HFF-Myc (cell line): ENCODE measurements around the gene HRH1.
A peak's percentile ranks its signal among the peaks of the same experiment; 100 is the strongest.

Source experiments
- DNase-seq: peaks from one replicate; pipeline ENCODE4 v3.0.0-alpha.2; 2011; ENCODE audit warnings: low read depth; ENCODE audit errors: extremely low read depth
- H3K4me3 ChIP-seq: replicated peaks from 2 replicates; pipeline ENCODE4 v1.5.1; 2011; ENCODE audit warnings: low read depth, mild to moderate bottlenecking, control low read depth, low read length
- TF ChIP-seq, protein P1 (sequence below): IDR thresholded peaks from 2 replicates; pipeline ENCODE4 v1.5.1; 2012; ENCODE audit warnings: mild to moderate bottlenecking, low read depth, low read length, control low read depth; ENCODE audit errors: missing control alignments

Gene HRH1

DNA sequence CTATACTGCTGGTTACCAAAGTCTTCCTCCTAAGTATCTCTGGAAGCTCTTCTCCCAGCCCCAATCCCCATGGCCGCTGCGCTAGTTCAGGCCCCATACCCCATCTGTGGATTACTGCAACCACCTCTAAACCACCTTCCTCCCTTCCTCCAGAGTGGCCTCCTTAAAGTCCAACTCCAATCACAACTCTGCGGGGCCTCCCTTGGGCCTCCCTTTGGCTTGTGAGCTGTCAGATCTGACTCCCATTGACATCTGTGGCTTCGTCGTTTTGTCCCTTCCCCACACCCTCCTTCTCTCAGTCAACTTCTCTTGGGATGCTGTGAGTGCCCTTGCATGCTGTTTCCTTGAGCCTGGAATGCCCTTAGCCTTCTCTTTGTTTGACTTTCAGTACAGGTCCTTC lies 9.3 kb upstream of the HRH1 start:
- no peak for DNase-seq
- H3K4me3 ChIP-seq, result no peak overlapping the region
- TF ChIP-seq, protein P1, sequence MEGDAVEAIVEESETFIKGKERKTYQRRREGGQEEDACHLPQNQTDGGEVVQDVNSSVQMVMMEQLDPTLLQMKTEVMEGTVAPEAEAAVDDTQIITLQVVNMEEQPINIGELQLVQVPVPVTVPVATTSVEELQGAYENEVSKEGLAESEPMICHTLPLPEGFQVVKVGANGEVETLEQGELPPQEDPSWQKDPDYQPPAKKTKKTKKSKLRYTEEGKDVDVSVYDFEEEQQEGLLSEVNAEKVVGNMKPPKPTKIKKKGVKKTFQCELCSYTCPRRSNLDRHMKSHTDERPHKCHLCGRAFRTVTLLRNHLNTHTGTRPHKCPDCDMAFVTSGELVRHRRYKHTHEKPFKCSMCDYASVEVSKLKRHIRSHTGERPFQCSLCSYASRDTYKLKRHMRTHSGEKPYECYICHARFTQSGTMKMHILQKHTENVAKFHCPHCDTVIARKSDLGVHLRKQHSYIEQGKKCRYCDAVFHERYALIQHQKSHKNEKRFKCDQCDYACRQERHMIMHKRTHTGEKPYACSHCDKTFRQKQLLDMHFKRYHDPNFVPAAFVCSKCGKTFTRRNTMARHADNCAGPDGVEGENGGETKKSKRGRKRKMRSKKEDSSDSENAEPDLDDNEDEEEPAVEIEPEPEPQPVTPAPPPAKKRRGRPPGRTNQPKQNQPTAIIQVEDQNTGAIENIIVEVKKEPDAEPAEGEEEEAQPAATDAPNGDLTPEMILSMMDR, result no peak

DNA sequence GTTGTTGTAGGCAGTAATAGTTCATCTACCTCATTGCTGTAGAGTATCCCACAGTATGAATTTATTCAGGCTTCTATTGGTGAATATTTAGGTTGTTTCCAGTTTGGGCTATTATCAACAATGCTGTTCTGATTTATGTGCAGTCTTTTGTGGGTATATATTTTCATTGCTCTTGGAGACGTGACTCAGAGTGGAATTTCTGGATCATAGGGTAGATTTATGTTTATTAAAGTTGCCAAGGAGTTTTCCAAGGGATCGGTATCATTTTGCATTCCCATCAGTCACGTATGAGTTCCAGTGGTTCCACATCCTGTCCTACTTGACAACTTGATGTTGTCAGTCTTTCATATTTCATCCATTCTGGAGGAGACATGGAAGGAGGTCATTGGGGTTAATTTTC lies 8.4 kb upstream of the HRH1 start:
- no peak overlapping the region for H3K4me3 ChIP-seq
- DNase-seq, result peak; percentile 77
- TF ChIP-seq, protein P1, result no peak

DNA sequence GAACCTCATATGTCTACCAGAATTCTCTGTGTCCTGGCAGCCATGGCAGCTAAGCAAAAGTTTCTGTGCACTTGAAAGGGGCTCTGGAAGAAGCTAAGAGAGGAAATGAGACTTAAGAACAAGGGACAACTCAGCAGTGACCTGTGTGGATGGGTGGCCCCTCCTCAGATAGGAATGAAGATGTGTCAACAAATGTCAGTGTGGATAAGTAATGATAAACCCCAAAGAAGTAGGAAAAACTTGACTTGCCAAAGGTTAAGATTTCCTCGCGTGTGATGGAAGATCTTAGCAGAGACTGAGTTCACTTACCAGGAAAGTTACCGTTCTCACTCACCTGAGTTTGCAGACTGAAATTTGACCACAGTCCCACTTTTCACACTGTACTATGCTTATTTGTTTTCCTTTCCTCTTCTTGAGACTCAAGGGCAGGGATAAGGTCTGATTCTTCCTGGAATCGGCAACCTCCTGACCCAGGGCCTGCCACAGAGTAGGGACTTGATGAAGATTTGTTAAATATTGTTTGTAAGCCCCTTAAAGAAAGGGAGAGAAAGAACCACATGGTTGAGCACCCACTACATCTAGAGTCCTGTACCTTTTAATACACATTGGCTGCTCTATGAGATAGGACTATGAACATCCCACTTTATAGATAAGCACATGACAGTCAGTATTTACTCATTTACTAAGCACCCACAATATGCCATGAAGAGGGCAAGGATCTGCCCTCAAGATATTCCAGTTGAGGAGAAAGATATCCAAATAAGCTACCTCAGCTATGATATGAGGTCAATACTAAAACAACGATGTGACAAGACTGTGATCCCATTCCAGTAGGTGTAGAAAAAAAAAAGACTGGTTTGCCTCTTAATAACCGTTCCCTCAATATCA lies 7.3 kb upstream of the HRH1 start:
- DNase-seq, result no peak
- H3K4me3 ChIP-seq, result no peak overlapping the region
- TF ChIP-seq, protein P1, result no peak

DNA sequence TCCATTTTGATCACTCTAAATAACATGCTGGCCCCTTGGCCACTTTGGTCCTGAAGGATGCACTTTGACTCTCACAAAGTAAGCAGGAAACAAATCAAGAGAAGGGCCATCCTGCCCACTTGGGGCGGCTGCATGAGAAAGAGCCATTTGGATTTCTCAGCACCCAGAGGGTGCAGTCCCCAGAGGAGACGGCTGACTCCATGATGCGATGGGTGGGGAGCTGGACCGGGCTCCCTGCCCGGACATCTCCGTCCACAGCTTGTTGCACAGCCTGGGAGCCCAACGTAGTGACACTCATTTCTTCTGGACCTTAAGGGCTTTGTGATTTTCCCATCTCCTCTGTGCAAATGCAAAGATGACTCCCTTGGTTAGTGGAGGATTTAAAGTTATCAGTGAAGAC lies 4.0 kb upstream of the HRH1 start:
- H3K4me3 ChIP-seq, result no peak overlapping the region
- no peak for DNase-seq
- TF ChIP-seq, protein P1, result no peak

DNA sequence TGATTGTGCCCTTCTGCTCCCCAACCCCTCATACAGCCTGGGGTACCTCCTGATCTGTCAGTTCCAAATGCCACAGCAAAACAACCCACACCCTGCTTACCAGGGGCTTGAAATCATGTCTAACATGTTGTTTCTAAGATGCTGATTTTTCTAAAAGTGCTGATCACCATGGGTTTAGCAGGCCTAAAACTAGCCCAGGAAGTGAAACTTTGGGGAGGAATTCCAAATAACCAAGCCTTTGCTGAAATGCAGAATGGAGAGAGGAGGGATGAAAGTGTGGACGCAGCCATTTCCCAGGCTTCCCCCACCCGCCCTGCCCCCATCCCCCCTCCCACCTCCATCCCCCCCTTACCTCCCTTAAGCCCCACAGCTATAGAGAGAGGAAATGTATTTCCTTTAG lies 2.0 kb upstream of the HRH1 start:
- TF ChIP-seq, protein P1, result no peak
- no peak overlapping the region for H3K4me3 ChIP-seq
- DNase-seq, result no peak

DNA sequence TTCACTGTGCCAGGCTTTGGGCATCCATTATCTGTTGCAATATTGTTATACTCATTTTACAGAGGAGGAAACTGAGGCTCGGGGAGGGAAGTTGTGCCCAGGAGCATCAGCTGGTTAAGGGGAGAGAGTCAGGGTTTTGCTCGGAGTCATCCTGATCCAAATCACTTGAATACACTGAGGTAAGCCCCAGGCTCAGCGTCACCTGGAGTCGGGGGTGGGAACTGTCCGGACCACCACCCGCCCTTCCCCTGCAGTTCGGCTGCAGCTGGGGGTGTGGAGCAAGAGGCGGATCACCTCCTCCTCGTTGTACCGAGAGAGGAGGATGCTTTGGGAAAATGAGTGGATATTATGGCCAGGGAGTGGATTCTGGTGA lies 646 bp downstream of the HRH1 start:
- H3K4me3 ChIP-seq, result peak overlapping the region; percentile 64
- DNase-seq, result no peak
- TF ChIP-seq, protein P1, result no peak
